IPS-NIHi7 (cell line): Measurements from ENCODE around the gene C16orf89.
"Not testable (repeated sequence)": the region's sequence is repeated elsewhere in the genome, so short reads cannot be mapped to it uniquely, and the experiment has no call there.

Experiments
- DNase-seq: peaks from one replicate; pipeline ENCODE4 v3.0.0; 2012; ENCODE audit warnings: mixed read lengths; ENCODE audit errors: extremely low spot score

Gene C16orf89

GRCh38 chr16:5065813-5066212 is at the start of gene C16orf89:
TSS of gene C16orf89 (minus strand) at chr16:5065956. CDS start at chr16:5065908, 48 bp downstream.
- DNase-seq, result no peak

- DNase-seq, result not testable (repeated sequence)
Measured at GRCh38 chr16:5110933-5111332, 45.2 kb upstream of the C16orf89 start.

GRCh38 chr16:5108505-5109158 is 42.9 kb upstream of the C16orf89 start:
- no peak for DNase-seq

- not testable (repeated sequence) for DNase-seq
Measured at GRCh38 chr16:5105039-5105438, 39.3 kb upstream of the C16orf89 start.

GRCh38 chr16:5103296-5104032 is 37.7 kb upstream of the C16orf89 start:
- DNase-seq, result not testable (repeated sequence)

GRCh38 chr16:5099174-5099573 is 33.4 kb upstream of the C16orf89 start:
- not testable (repeated sequence) for DNase-seq

GRCh38 chr16:5098221-5099159 is 32.7 kb upstream of the C16orf89 start:
- DNase-seq, result peak; percentile 64

- DNase-seq, result peak; percentile 85
Measured at GRCh38 chr16:5097470-5098220, 31.9 kb upstream of the C16orf89 start, which contains the start of gene EEF2KMT. TSS of gene EEF2KMT (minus strand) at chr16:5097795. CDS start at chr16:5097739, 56 bp downstream.

- not testable (repeated sequence) for DNase-seq
Measured at GRCh38 chr16:5097061-5097469, 31.3 kb upstream of the C16orf89 start.

GRCh38 chr16:5096437-5097060 is 30.8 kb upstream of the C16orf89 start:
- not testable (repeated sequence) for DNase-seq

- not testable (repeated sequence) for DNase-seq
Measured at GRCh38 chr16:5095145-5095830, 29.5 kb upstream of the C16orf89 start.

GRCh38 chr16:5093746-5094145 is 28.0 kb upstream of the C16orf89 start:
- not testable (repeated sequence) for DNase-seq

- DNase-seq, result not testable (repeated sequence)
Measured at GRCh38 chr16:5093081-5093480, 27.3 kb upstream of the C16orf89 start.

- not testable (repeated sequence) for DNase-seq
Measured at GRCh38 chr16:5090592-5090991, 24.8 kb upstream of the C16orf89 start.

GRCh38 chr16:5089911-5090555 is 24.3 kb upstream of the C16orf89 start:
- not testable (repeated sequence) for DNase-seq

- DNase-seq, result not testable (repeated sequence)
Measured at GRCh38 chr16:5088936-5089335, 23.2 kb upstream of the C16orf89 start.

GRCh38 chr16:5088086-5088790 is 22.5 kb upstream of the C16orf89 start:
- DNase-seq, result not testable (repeated sequence)

GRCh38 chr16:5085716-5086115 is 20.0 kb upstream of the C16orf89 start:
- DNase-seq, result not testable (repeated sequence)

- DNase-seq, result peak; percentile 59
Measured at GRCh38 chr16:5084802-5085201, 19.0 kb upstream of the C16orf89 start.
